NCI-H128 (cell line): ENCODE results near the gene TTC33.
"Not testable (repeated sequence)": the region's sequence is repeated elsewhere in the genome, so short reads cannot be mapped to it uniquely, and the experiment has no call there.

Experiments used
- DNase-seq: peaks from one replicate; lab custom pipeline; 2025; ENCODE audit not compliant: unreplicated experiment; lab: John Stamatoyannopoulos, UW

The TTC33 gene

DNA sequence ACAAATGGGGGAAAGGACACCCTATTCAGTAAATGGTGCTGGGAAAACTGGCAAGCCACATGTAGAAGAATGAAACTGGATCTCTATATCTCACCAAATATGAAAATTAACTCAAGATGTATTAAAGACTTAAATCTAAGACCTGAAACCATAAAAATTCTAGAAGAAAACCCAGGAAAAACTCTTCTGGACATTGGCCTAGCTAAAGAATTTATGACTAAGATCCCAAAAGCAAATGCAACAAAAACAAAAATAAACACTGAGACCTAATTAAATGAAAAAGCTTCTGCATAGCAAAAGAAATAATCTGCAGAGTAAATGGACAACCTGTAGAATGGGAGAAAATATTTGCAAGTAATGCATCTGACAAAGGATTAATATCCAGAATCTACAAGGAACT is 99.7 kb downstream of the TTC33 start:
- DNase-seq = not testable (repeated sequence)

DNA sequence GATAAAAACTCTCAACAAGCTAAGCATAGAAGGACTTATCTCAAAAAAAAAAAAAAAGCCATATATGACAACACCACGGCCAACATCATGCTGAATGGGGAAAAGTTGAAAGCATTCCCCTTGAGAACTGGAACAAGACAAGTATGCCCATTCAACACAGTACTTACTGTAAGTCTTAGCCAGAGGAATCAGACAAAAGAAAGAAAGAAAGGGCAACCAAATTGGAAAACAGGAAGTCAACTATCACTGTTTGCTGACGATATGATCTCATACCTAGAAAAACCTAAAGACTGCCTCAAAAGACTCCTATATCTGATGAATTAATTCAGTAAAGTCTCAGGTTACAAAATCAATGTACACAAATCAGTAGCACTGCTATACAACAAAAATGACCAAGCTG is 100.6 kb downstream of the TTC33 start:
- no peak for DNase-seq

DNA sequence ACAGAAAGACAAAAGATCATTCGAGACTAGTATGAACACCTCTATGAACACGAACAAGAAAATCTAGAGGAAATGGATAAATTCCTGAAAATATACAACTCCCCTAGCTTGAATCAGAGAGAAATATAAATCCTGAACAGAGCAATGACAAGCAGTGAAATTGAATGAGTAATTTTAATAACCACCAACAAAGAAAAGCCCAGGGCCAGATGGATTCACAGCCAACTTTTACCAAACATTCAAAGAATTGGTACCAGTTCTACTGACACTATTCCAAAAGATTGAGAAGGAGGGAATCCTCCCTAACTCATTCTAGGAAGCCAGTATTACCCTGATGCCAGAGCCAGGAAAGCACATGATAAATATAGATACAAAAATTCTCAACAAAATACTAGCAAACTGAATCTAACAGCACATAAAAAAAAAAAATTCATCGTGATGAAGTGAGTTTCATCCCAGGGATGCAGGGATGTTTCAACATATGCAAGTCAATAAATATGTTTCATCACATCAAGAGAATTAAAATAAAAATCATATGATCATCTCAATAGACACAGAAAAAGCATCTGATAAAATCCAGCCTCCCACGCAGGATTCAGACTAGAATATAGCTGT is 101.3 kb downstream of the TTC33 start:
- no peak for DNase-seq

DNA sequence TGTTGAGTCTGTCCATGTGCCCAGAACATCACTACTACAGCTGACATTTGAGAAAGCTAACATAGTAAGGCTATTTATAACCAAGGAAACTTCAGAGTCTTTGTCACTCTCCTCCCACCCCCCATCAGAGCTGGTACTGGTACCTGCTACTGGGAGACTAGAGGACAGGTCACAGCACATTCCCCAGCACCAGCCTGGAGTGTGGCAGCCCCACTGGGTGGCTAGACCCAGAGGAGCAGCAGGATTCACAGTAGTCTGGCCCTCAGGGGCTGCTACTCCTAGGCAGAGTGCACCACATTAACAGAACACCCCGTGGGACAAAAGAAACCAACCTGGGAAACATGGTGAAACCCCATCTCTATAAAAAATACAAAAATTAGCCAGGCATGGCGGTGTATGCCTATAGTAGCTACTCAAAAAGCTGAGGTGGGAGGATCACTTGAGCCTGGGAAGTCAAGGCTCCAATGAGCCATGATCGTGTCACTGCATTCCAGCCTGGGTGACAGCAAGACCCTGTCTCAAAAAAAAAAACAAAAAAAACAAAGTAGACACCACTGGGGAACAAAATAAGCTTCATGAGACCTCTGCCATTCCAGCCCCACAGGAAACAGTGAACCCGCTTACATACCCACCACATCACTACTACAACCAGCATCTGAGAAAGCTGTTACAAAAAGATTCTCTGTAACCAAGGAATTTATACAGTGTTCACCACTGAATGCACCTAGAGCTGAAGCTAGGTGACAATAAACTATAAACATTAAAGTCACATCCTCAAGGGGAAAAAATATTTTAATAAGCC is 102.3 kb downstream of the TTC33 start:
- DNase-seq = no peak

DNA sequence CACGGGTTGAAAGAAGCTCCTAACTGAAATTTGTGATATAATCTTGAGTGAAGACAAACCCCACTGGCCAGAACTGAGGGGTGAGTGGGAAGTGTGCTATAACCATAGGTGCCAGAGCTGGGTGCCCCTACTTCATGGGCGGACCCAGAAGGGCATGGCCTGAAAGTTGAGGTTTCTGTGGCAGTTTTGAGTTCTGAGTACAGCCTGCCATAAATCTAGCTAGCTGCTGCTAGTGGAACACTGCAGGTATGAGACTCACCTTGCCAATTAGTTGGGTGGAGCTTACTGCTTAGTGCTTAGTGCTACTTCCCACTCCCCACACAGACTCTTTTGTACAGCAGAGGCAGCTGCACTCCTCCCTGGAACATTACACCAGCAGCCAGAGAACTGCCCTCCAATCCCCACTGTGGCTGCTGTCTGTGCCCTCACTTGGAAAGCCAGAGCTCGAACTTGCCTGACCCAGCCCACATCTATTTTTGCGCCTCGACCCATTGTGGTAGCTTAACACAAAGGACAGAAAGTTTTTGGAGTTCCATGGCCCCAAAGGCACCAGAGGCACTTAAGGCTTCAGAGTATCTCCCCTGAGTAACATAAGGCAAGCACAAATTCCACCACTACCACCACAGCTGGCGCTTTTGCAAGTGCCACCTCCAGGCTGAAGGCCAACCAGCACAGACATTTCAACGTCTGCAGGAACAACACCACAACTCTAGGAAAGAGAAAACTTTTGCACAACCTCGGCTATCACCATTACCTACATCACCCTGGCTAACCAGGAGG is 103.1 kb downstream of the TTC33 start:
- no peak for DNase-seq

DNA sequence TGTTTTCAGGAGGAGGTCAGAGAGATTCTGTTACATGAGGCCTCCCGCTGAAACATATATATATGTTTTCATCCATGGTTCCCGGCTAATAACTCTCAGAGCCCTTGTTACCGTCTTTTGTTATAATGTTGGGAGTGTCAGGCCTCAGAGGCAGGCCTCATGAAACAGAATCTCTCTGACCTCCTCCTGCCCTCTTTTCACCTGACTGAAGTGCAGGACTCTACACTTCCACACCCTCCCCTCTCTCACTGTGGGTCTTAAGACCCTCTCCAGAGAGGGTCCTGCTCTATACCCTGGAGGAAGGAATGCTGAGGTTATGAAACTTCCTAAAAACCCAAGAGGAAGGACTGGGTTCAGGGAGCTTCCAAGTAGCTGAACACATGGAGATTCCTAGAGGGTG is 104.6 kb downstream of the TTC33 start:
- DNase-seq = no peak

DNA sequence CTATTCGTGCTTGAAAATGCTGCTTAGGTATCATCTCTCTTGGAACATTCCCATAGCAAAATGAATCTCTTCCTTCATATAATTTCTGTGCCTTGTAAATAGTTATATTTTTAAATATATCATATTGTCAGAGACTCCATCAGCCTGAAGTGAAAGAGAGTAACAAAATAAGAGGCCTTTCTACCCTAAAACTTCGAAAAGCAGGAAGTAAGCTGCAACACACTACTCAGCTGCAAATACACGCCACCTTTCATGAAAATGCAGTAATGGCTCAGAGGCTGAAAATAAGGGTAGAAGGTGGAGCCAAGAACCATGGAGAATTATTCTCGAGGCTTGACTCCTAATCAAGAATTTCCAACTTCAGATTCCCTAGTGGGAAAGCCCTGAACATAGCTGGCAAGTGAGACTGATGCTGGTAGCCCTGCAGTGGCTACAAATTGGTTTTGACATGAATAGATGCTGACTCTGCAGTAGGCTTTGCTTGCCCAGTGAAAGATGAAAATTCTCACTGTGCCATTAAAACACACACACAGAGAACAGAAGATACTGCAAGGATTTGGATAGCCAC is 106.2 kb downstream of the TTC33 start:
- no peak for DNase-seq

DNA sequence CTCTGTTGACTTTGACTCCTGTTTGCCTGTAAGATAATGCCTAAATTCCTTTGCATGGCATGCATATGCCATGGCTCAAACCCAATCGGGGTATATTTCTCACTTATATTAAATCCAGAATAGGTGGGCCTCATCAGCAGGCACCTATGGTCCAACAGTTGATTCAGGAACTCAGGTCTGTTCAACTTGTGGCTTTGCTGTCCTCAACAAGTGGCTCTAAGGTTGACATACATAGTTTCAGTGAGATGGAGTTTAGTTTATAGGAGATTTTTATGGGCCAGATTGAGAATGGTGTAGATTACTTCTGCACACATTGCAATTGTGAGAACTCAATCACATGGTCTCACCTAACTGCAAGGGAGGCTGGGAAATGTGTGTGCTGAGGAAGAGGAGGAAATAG is 107.6 kb downstream of the TTC33 start:
- no peak for DNase-seq

DNA sequence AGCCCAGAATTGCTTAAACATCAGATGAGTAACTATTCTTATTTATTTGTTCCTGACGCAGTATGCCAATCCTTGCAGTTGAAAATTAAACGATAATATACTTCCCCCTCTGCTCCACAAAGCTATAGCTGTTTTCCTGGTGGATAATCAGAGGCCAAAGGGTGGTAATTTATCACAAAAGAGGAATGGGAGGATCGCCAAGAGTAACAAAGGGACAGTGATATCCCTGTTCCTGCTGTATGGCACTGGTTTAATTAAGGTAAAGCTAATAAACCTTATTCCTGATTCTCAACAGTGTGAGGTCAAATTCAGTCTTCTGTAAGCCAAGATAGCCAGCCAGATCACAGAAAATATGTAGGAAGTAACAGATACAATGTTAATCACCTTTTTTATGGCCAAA is 109.5 kb downstream of the TTC33 start:
- no peak for DNase-seq

DNA sequence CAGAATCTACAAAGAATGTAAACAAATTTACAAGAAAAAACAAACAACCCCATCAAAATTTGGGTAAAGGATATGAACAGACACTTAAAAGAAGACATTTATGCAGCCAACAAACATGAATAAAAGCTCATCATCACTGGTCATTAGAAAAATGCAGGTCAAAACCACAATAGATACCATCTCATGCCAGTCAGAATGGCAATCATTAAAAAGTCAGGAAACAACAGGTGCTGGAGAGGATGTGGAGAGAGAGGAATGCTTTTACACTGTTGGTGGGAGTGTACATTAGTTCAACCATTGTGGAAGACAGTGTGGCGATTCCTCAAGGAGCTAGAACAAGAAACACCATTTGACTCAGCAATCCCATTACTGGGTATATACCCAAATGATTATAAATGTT is 116.2 kb downstream of the TTC33 start:
- DNase-seq = not testable (repeated sequence)

DNA sequence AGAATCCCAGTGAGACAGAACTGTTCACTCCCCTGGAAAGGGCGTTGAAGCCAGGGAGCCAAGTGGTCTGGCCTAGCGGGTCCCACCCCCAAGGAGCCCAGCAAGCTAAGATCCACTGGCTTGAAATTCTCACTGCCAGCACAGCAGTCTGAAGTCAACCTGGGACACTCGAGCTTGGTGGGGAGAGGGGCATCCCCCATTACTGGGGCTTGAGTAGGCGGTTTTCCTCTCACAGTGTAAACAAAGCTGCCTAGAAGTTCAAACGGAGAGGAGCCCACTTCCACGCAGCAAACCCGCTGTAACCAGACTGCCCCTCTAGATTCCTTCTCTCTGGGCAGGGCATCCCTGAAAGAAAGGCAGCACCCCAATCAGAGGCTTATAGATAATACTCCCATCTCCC is 121.2 kb downstream of the TTC33 start:
- no peak for DNase-seq

DNA sequence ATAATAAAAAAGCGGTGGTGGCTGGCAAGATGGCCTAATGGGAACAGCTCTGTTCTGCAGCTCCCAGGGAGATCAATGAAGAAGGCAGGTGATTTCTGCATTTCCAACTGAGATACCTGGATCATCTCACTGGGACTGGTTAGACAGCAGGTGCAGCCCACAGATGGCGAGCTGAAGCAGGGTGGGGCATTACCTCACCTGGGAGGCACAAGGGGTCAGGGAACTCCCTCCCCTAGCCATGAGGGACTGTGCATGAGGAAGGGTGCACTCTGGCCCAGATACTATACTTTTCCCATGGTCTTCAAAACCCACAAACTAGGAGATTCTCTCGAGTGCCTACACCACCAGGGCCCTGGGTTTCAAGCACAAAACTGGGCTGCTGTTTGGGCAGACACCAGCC is 121.6 kb downstream of the TTC33 start:
- no peak for DNase-seq

DNA sequence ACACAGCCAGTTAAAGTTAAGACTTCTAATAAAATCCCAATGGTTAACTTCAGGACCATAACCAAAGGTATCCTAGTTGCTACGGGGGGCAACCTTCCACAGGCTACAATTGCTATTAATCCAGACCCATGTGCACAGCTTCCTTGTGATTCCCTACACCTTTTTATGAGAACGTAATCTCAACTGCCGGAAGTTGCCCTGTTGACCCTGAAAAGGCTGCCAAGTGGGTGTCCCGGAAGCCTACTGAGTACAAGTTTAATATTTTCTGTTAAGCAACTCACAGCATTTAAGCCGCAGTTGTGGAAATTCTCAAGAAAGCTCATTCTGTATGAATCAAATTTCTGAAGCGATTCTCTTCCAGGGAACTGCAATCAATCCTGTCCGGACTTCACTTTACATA is 124.5 kb downstream of the TTC33 start:
- no peak for DNase-seq

DNA sequence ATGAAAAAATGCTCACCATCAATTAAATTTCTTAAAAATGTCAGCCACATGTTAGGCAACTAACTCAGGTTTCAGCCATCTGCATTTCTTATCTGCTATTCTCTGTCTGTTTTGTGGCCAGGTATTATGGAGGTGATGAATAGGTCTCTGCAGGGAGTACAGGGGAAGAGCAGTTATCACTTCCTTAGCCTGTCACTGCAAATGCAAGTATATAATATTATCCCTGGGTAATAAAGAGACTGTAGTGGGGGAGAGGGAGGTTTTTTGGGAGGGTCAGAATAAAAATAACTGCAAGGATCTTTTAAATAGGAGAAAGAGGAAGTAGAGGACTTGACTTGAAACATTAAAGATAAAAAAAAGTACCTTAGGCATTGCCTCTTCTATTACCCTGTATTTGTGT is 125.6 kb downstream of the TTC33 start:
- DNase-seq = no peak

DNA sequence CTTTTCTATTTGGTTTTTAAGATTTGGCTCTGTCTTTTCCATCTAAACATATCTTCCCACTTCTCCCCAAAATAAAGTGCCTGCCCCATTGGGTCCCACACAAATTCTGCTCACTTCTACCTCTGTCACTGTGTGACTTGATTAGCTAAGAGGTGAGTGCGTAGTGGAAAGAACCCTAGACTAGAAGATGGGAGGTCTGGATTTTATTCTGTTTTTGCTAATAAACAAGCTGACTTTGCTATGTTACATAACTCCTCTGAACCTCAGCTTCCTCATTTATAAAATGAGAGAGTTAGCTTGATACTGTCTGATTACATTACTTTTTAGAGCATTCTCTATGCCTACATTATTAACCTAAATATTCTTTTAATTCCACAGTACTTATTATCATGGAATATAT is 127.4 kb downstream of the TTC33 start:
- no peak for DNase-seq

DNA sequence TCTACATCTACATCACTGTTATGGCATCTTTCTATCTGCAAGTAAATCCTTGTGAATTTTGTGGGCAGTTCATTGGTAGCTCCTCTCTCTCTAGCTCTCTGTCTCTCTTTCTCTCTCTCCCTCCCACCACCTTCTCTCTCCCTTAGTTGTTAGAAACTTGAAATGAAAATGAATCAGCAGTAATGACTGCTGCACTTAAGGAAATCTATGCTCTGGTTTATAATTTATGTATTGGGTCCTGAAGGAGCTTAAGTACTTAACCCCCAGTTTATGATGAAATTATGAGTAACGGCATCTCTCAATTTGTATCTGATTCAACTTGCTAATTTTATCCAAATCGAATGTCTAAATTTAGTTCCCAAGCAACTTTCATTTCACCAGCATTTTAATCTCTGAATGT is 128.1 kb downstream of the TTC33 start:
- DNase-seq = no peak

DNA sequence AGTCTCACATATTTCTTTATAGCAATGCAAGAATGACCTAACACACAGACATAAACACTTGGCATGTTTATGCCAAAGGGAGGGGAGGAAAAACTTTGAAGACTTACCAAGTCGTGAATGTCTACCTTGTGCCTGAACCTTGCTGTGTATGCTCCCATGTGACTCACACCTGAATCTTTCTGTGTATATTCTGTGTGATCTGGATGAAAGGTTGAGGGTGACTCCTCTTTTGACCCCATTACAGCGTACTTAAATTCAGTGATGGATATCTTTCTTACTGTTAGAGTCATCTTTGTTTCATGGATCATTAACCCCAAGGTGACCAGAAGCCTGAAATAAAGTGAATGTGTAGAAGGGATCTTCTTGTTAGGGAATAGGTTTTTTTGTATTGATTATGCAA is 129.0 kb downstream of the TTC33 start:
- no peak for DNase-seq

DNA sequence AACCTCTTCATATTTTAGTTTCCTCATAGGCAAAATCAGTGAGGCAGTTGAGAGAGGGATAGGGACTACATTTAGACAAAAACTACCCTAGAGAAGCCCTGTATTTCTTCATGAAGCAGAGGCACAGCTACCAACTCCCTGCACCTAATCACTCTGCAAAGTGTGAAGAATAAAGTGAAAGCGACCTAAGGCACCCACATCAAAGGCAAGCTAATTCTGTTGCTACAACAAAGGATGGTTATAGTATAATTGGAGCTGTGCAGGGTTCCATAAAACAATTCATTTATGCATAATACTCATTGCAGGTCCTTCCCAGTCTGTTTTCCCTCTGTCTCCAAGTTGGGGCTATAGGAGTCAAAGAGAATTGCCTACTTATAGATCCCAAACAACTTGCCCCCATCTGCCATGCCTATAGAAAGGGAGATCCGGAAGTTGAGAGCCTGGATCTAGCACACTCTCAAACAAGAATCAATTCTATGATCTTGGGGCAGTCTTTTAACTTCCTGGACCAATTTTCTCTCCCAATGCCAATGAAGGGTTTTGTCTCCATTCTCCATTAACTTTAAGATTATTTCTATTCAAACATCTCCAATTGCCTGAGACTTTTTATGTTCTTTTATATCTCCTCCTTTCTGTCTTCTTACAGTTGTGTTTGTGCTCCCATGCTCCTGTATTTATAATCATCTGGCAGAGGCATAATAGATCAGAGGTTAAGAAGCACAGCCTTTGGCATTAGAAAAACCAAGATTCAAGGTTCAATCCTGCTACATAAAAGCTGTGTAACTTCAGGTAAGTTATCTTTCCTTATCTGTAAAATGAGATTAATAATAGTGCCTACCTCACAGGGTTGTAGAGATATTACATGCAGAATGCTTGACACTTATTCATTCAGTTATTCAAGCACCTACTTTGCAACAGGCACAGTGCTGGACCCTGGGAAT is 132.0 kb downstream of the TTC33 start:
- no peak for DNase-seq

DNA sequence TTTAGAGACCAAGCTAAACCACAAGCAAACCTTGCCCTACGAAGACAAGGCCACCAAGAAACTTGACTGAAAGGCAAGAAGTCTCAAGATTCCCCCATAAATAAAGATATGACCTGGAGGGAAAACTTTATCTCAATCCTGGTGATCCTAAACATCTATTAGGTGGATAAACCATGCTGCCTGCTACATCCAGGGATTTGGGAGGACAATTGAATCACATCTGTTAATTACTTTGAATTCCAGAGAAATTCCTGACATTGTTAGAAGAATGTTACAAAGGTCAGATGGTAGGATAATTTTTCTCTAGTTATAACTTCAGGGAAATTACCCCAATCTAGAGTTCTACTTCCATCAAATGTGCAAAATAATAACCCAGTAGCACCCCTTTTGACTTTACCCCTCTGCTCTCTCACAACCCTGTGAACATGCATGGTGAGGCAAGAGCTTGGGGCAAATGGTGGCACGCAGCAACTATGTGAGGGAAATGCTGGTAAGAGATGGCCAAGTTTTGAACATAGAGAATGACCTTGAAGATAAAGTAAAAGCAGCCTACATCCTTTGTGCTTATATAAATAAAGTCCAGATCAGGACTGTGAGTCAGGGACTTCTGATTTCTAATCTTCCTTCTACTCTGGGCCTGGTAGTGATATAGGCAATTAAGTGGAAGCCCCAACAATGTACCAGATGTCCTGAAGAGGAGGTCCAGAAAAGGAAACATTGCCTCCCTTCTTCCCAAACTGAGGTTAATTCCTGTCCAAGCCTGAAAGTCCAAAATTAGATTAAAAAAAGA is 133.1 kb downstream of the TTC33 start:
- DNase-seq = no peak

DNA sequence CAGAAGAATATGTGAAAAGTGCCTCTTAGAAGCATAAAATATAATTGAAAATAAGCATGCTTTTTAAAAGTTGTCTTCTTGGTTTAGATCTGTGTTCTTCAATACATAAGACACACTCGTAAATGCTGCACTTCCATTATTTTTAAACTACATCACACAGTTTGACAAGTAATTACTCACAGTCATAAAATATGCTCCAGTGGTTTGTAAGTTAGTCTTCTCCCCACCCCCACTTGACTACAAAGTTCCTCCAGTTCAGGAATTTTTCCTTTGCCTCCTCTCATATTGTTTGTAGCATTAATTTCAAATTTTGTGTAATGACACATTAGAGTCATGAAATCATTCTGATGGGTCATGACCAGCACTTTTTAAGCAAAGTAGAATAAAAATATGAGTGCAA is 136.3 kb downstream of the TTC33 start:
- no peak for DNase-seq
